ENCODE data around the gene ESRRA.

ESRRA gene

DNA sequence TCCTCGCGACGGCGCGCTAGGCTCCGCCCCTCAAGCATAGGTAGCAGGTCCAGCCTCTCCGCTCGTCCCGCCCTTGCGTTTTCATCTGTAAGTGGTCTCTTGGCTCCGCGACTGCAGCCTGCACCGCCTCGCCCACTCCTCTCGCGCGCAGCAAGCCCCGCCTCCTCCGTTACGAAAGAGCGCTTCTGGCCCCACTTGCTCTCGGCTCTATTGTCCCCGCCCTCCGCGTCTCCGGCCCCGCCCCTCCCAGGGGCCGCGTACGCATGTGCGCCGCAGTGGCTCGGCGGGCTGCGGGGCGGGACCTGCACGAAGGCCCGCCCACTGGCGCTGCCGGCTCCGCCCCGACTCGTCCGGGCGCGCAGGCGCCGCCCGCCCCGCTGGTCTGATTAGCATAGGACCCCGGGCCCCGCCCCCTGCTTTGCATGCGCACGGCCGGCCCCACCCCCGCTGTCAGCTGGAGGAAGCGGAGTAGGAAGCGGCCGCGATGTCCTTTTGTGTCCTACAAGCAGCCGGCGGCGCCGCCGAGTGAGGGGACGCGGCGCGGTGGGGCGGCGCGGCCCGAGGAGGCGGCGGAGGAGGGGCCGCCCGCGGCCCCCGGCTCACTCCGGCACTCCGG is at the start of gene ESRRA:
ESRRA (plus strand) TSS at position 450 of the 616 bp plus-strand sequence. CDS start 1,656 bp downstream, outside the sequence.
- Mint-ChIP-seq H3K9me3 (no peaks in the 10 kb centered on the region), H3K4me3 (peak within 1 kb of the TSS; percentile 96), H3K27me3 (ENCODE audit: low read depth) (peaks cover 10% of the 10 kb centered on the region), H3K36me3 (ENCODE audit: low read depth) (peaks cover 7% of the 10 kb centered on the region), H3K27ac (peak within 1 kb of the TSS; percentile 93), H3K4me1 (ENCODE audit: low read depth) (peaks cover 26% of the 10 kb centered on the region)

DNA sequence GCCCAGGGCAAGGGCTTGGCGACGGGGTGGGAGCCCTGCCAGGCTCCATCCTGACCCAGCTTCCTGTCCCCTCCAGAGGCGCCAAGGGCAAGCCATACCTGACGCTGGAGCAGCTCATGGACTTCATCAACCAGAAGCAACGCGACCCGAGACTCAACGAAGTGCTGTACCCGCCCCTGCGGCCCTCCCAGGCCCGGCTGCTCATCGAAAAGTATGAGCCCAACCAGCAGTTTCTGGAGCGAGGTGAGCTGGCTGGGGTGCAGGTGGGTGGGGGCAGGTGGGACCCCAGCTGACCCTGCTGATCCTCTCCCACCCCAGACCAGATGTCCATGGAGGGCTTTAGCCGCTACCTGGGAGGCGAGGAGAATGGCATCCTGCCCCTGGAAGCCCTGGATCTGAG is 49.0 kb upstream of the ESRRA start:
- peaks cover 16% of the 10 kb centered on the region for H3K36me3 Mint-ChIP-seq (ENCODE audit: low read depth)
- no peak overlapping the region for H3K4me3 Mint-ChIP-seq
- H3K9me3 Mint-ChIP-seq = no peaks in the 10 kb centered on the region
- no peaks in the 10 kb centered on the region for H3K27me3 Mint-ChIP-seq (ENCODE audit: low read depth)
- peaks cover 14% of the 10 kb centered on the region for H3K4me1 Mint-ChIP-seq (ENCODE audit: low read depth)
- no peak overlapping the region for H3K27ac Mint-ChIP-seq

DNA sequence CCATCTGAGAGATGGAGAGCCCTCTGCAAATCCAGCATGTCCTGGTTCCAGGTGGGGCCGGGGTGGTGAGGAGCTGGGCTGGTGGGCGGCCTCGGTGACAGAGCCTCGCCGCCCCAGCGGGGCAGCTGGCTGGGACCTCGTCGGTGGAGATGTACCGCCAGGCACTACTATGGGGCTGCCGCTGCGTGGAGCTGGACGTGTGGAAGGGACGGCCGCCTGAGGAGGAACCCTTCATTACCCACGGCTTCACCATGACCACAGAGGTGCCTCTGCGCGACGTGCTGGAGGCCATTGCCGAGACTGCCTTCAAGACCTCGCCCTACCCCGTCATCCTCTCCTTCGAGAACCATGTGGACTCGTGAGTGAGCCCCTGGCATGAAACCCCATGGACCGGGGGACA is 47.0 kb upstream of the ESRRA start:
- Mint-ChIP-seq H3K27me3 (ENCODE audit: low read depth) (no peaks in the 10 kb centered on the region), H3K4me3 (no peak overlapping the region), H3K27ac (no peak overlapping the region), H3K4me1 (ENCODE audit: low read depth) (peaks cover 9% of the 10 kb centered on the region), H3K9me3 (no peaks in the 10 kb centered on the region), H3K36me3 (ENCODE audit: low read depth) (peaks cover 21% of the 10 kb centered on the region)

DNA sequence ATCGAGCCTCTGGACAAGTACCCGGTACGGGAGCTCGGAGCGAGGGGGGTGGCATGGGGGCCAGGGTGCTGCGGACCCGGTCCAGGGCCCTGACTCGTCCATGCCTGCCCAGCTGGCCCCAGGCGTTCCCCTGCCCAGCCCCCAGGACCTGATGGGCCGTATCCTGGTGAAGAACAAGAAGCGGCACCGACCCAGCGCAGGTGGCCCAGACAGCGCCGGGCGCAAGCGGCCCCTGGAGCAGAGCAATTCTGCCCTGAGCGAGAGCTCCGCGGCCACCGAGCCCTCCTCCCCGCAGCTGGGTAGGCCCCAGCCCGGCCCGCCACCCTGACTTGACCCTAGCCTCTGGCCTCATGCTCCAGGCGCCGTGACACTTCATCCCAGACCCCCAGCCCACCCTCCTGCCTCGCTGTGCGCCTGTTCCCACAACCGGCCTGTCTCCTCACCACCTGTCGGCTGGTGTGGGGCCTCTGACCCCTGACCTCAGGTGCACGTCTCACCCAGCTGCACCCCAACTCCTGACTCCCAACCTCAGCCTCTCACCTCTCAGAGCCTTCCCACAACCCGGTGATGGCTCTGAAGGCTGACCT is 46.3 kb upstream of the ESRRA start:
- Mint-ChIP-seq H3K27ac (no peak overlapping the region), H3K27me3 (ENCODE audit: low read depth) (no peaks in the 10 kb centered on the region), H3K36me3 (ENCODE audit: low read depth) (peaks cover 21% of the 10 kb centered on the region), H3K9me3 (no peaks in the 10 kb centered on the region), H3K4me1 (ENCODE audit: low read depth) (peaks cover 6% of the 10 kb centered on the region), H3K4me3 (no peak overlapping the region)

DNA sequence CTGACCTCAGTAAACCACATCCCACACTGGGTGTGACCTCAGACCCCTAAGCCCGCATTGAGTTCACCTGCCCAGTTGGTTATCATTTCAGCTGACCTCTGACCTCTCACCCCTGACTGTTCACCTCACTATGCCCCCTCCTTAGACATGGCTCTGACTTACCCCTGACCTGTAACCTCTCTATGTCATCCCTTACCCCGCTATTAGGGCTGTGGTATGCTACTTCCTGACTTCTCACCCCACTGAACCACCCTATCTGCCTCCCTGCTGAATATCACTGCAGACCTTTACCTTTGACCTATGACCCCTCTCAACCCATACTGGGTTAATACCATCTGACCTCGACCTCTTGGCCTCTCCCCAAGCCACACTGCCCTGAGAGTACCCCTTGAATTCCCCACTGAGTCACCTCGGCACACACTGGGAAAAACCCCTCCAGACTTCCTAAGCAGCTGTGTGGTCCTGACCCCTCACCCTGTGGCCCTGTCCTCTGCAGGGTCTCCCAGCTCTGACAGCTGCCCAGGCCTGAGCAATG is 45.7 kb upstream of the ESRRA start:
- peak overlapping the region; percentile 28 for H3K27ac Mint-ChIP-seq
- peaks cover 21% of the 10 kb centered on the region for H3K36me3 Mint-ChIP-seq (ENCODE audit: low read depth)

DNA sequence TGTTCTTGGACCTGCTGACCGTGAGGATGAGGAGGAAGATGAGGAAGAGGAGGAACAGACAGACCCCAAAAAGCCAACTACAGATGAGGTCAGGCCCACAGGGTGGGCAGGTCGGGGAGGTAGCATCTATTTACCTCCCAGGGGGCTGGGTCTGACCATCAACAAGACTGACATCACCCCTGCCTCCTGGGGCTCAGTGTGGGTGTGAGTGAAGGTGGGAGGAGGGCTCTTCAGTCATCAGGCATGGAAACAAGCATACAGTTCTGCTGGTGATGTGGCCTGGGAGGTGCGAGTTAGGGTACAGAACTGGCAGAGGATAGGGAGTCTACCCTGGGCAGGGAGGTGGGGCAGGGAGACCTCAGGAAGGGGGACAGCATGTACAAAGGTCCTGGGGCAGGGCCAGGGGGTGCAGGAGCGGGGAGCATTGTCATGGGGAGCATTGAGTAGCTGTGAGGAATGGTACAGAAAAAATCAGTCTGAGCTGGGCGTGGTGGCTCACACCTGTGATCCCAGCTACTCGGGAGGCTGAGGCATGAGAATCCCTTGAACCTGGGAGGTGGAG is 45.1 kb upstream of the ESRRA start:
- peaks cover 6% of the 10 kb centered on the region for H3K4me1 Mint-ChIP-seq (ENCODE audit: low read depth)
- H3K27me3 Mint-ChIP-seq (ENCODE audit: low read depth) = no peaks in the 10 kb centered on the region
- peaks cover 20% of the 10 kb centered on the region for H3K36me3 Mint-ChIP-seq (ENCODE audit: low read depth)
- no peak overlapping the region for H3K4me3 Mint-ChIP-seq
- H3K9me3 Mint-ChIP-seq = no peaks in the 10 kb centered on the region
- H3K27ac Mint-ChIP-seq = peak overlapping the region; percentile 28

More for the DNA sequence above, 45.7 kb upstream of the ESRRA start:
- Mint-ChIP-seq H3K9me3 (no peaks in the 10 kb centered on the region), H3K4me1 (ENCODE audit: low read depth) (peaks cover 6% of the 10 kb centered on the region), H3K27me3 (ENCODE audit: low read depth) (no peaks in the 10 kb centered on the region), H3K4me3 (no peak overlapping the region)

DNA sequence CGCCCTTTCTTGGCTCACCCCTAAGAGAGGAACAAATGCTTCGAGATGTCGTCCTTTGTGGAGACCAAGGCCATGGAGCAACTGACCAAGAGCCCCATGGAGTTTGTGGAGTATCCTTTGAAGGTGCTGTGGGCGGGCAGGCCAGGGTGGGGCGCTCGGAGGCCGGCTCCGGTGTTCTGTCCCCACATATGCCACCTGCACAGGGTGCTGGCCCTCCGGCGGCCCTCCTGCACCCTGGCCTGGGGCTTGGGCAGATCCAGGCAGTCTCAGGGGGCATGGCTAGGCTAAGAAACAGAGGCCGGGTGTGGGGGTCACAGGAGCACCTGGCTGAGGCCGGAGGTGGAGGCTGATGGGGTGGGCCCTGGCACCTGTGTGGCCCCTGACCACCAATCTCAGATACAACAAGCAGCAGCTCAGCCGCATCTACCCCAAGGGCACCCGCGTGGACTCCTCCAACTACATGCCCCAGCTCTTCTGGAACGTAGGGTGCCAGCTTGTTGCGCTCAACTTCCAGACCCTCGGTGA is 43.7 kb upstream of the ESRRA start:
- Mint-ChIP-seq H3K4me3 (no peak overlapping the region), H3K27ac (no peak overlapping the region), H3K27me3 (ENCODE audit: low read depth) (no peaks in the 10 kb centered on the region), H3K36me3 (ENCODE audit: low read depth) (peaks cover 21% of the 10 kb centered on the region), H3K9me3 (no peaks in the 10 kb centered on the region), H3K4me1 (ENCODE audit: low read depth) (peaks cover 6% of the 10 kb centered on the region)

DNA sequence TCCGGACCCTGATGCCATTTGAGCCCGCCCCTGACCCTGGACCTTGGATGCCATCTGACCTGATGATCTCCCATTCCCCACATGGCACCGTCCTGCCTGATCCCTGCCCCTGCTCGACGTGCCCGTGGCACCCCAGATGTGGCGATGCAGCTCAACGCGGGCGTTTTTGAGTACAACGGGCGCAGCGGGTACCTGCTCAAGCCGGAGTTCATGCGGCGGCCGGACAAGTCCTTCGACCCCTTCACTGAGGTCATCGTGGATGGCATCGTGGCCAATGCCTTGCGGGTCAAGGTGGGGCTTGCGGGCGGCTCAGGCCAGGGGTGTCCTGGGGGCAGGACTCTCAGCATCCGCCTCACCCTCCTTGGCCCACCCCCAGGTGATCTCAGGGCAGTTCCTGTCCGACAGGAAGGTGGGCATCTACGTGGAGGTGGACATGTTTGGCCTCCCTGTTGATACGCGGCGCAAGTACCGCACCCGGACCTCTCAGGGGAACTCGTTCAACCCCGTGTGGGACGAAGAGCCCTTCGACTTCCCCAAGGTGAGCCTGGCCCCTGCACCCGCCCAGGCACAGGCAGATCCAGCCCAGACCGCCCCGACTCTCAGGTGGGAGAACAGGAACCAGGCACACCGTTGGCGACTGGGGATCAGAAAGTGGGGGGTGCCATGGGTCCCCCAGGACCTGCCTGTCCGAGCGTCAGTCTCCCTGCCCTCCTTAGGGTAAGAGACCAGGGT is 42.9 kb upstream of the ESRRA start:
- Mint-ChIP-seq H3K9me3 (no peaks in the 10 kb centered on the region), H3K27ac (no peak overlapping the region), H3K36me3 (ENCODE audit: low read depth) (peaks cover 21% of the 10 kb centered on the region), H3K4me3 (no peak overlapping the region), H3K27me3 (ENCODE audit: low read depth) (no peaks in the 10 kb centered on the region), H3K4me1 (ENCODE audit: low read depth) (peaks cover 6% of the 10 kb centered on the region)

DNA sequence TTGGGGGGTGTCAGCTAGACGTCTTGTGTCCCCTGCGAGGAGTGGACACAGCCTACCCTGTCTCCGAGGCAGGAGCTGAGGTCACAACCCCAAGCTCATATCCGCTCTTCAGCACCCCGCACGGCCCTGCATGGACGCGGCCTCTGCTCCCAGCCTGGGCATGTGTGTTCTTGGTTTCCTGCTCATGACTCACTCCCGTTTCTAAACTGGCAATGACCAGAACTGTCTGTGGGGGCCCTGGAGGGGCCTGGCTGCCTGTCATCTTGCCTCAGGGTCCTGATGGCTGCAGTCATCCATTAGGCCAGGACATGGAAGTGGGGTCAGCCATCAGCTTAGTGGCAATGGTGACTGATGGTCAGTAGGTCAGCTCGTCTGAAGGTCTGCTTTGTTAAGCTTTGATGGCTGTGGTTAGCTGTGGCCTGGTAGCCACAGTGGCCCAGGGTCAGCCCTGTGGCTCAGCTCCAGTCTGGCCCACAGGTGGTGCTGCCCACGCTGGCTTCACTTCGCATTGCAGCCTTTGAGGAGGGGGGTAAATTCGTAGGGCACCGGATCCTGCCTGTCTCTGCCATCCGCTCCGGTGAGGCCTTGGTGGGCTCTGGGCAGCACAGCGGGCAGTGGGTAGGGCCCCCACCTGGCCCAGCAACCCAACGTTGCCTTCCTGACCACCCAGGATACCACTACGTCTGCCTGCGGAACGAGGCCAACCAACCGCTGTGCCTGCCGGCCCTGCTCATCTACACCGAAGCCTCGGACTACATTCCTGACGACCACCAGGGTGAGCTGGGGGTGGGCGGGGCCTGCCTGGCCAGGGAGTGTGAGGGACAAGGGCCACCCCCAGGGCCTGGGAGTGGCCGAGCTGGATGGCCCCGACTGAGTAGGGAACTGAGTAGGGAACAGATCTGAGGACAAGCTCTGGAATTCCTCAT is 42.0 kb upstream of the ESRRA start:
- Mint-ChIP-seq H3K27ac (no peak overlapping the region), H3K4me3 (no peak overlapping the region)

DNA sequence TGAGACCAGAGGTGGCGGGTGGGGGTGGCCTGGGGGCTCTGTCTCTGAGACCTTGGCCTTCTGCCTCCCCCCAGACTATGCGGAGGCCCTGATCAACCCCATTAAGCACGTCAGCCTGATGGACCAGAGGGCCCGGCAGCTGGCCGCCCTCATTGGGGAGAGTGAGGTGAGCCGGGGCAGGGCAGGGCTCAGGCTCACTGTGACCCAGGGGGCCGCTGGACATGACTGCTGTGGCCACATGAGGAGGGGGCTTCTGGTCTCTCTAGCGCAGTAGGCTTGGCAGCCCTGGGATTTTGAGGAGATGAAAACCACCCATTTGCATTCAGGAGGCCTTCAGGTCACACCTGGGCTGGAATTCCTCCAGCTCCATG is 41.4 kb upstream of the ESRRA start:
- Mint-ChIP-seq H3K27ac (no peak overlapping the region), H3K4me3 (no peak overlapping the region), H3K9me3 (no peaks in the 10 kb centered on the region), H3K4me1 (ENCODE audit: low read depth) (peaks cover 14% of the 10 kb centered on the region), H3K27me3 (ENCODE audit: low read depth) (no peaks in the 10 kb centered on the region), H3K36me3 (ENCODE audit: low read depth) (peaks cover 21% of the 10 kb centered on the region)

More for the DNA sequence above, 42.0 kb upstream of the ESRRA start:
- H3K36me3 Mint-ChIP-seq (ENCODE audit: low read depth) = peaks cover 18% of the 10 kb centered on the region
- H3K9me3 Mint-ChIP-seq = no peaks in the 10 kb centered on the region
- H3K4me1 Mint-ChIP-seq (ENCODE audit: low read depth) = peaks cover 9% of the 10 kb centered on the region
- no peaks in the 10 kb centered on the region for H3K27me3 Mint-ChIP-seq (ENCODE audit: low read depth)

DNA sequence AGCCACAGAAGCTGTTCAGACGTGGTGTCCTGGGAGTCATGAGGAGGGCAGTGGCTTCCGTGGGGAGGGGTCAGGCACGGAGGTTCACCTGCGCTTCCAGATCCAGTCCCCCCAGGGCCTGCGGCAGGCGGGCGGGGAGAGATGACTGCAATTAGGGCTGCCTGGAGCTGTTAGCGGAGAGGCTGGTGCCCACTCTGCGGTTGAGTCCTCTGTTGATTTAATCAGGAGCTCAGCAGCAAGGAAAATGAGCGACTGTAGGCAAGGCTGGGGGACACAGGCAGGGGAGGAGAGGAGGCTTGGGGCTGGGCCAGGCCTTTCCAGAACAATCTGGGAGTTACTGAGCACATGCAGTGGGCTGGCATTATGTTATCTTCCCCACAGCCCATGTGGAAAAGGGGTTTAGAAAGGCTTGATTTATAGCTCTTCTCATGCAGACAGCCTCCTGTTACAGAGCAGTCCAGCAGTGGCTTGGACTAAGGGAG is 40.9 kb upstream of the ESRRA start:
- no peaks in the 10 kb centered on the region for H3K27me3 Mint-ChIP-seq (ENCODE audit: low read depth)
- no peaks in the 10 kb centered on the region for H3K9me3 Mint-ChIP-seq
- H3K27ac Mint-ChIP-seq = no peak overlapping the region
- H3K4me3 Mint-ChIP-seq = no peak overlapping the region
- peaks cover 14% of the 10 kb centered on the region for H3K4me1 Mint-ChIP-seq (ENCODE audit: low read depth)
- peaks cover 21% of the 10 kb centered on the region for H3K36me3 Mint-ChIP-seq (ENCODE audit: low read depth)

DNA sequence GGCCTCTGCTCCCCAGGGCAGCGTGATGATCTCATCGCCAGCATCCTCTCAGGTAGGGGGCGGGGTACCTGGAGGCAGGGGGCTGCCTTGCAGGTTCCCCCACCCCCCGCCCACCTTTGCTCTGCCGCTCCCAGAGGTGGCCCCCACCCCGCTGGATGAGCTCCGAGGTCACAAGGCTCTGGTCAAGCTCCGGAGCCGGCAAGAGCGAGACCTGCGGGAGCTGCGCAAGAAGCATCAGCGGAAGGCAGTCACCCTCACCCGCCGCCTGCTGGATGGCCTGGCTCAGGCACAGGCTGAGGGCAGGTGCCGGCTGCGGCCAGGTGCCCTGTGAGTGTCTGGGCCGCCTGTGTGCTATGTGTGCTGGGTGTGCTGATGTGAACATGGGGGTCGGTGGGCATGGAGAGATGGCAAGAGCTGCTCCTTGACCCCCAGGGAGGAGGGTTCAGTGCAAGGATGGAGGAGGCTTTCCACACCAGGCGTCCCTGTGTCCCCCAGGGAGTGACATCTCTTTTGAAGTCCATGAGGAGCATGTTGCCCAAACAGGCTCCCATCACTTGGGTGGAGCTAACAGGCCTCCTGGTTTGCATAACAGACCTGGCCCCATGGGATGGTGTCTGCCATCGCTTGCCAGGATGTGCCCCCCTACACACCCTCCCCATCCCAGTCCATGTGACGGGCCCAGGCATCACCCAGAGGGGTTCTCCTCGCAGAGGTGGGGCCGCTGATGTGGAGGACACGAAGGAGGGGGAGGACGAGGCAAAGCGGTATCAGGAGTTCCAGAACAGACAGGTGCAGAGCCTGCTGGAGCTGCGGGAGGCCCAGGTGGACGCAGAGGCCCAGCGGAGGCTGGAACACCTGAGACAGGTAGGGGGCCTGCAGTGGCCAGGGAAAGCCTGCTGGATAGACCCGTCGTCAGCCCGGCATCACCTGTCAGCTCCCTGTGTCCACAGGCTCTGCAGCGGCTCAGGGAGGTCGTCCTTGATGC is 39.9 kb upstream of the ESRRA start:
- H3K9me3 Mint-ChIP-seq = no peaks in the 10 kb centered on the region
- peaks cover 14% of the 10 kb centered on the region for H3K36me3 Mint-ChIP-seq (ENCODE audit: low read depth)
- H3K4me1 Mint-ChIP-seq (ENCODE audit: low read depth) = peaks cover 14% of the 10 kb centered on the region
- no peak overlapping the region for H3K27ac Mint-ChIP-seq
- H3K4me3 Mint-ChIP-seq = no peak overlapping the region
- no peaks in the 10 kb centered on the region for H3K27me3 Mint-ChIP-seq (ENCODE audit: low read depth)

DNA sequence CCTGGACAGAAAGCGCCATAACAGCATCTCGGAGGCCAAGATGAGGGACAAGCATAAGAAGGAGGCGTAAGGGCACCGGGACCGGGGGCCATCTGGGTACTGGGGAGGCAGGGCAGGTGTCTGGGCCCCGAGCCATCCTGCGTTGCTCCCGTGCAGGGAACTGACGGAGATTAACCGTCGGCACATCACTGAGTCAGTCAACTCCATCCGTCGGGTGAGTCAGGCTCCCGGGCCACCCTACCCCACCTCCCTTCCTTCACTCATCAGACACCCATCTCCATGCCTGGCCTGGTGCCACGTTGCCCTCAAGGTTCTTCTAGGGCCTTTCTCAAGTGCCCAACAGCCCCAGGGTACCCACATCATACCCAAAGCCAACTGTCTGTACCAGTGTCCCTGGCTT is 39.0 kb upstream of the ESRRA start:
- Mint-ChIP-seq H3K27me3 (ENCODE audit: low read depth) (no peaks in the 10 kb centered on the region), H3K4me3 (no peak overlapping the region), H3K36me3 (ENCODE audit: low read depth) (peaks cover 12% of the 10 kb centered on the region), H3K4me1 (ENCODE audit: low read depth) (peaks cover 14% of the 10 kb centered on the region), H3K27ac (no peak overlapping the region), H3K9me3 (no peaks in the 10 kb centered on the region)
